Prostate gland (tissue), 2 donors: ENCODE measurements around the gene NAALADL2. TPM values are rescaled to one million over a fixed set of nuclear protein-coding genes. Genes with fewer than 3 reads are reported as not detected.
"Not testable (repeated sequence)": the region's sequence is repeated elsewhere in the genome, so short reads cannot be mapped to it uniquely, and the experiment has no call there.

Experiments used
- DNase-seq: peaks from one replicate; pipeline ENCODE4 v3.0.0-alpha.2; 2019; ENCODE audit warnings: low spot score
- H3K27ac ChIP-seq, 2 donors: fragments of 200-600 bp; sonication (generic); 2 replicates each; pipeline ENCODE4 v1.5.1; 2017 to 2019
- H3K27me3 ChIP-seq: fragments of 200-600 bp; sonication (generic); replicated peaks from 2 replicates; pipeline ENCODE4 v1.5.1; 2019; ENCODE audit not compliant: insufficient read depth
- H3K36me3 ChIP-seq, 2 donors: fragments of 200-600 bp; sonication (generic); 1 replicate in 1 of 2; 2 replicates in 1 of 2; pipeline versions ENCODE4 v1.5.1 to v1.8.1; 2017 to 2019
- H3K4me1 ChIP-seq: fragments of 200-600 bp; sonication (generic); replicated peaks from 2 replicates; pipeline ENCODE4 v1.5.1; 2019
- H3K4me3 ChIP-seq, 2 donors: fragments of 200-600 bp; sonication (generic); 2 replicates each; pipeline ENCODE4 v1.5.1; 2017 to 2019
- H3K9me3 ChIP-seq: fragments of 200-600 bp; sonication (generic); 2 replicates; pipeline ENCODE4 v1.5.1; 2017
- CTCF ChIP-seq, 4 experiments: fragments of 200-600 bp in 2 of 4; fragments of 450-650 bp in 2 of 4; sonication (generic) in 2 of 4; IDR thresholded peaks; 1 replicate in 3 of 4; 2 replicates in 1 of 4; pipeline ENCODE4 v1.5.1; 2016 to 2019; ENCODE audit warnings: antibody characterized with exemption in 4 of 4, mild to moderate bottlenecking in 2 of 4, moderate library complexity in 2 of 4
- POLR2A ChIP-seq: fragments of 450-650 bp; IDR thresholded peaks from one replicate; pipeline ENCODE4 v1.6.1; 2016; ENCODE audit warnings: antibody characterized with exemption, mild to moderate bottlenecking
- POLR2AphosphoS5 ChIP-seq: sonication (generic); formaldehyde crosslinking; IDR thresholded peaks from one replicate; pipeline ENCODE4 v1.6.1; 2017; ENCODE audit warnings: antibody characterized with exemption
- WGBS: methylation state at CpG from one replicate; pipeline ENCODE4 v1.1.5; 2018; 5-methylcytosine and 5-hydroxymethylcytosine counted together
- intact Hi-C: fragments of 100-400 bp; cut with DNase I; formaldehyde crosslinking; loops from one replicate; pipeline ENCODE4 v1.14.2; 2022
- total RNA-seq, 2 donors: library from RNA; depleted of rRNA; stranded (reverse); fragments of >200 nt; gene quantifications; one replicate each; pipeline ENCODE4 v1.1.0, GENCODE V29; 2016

Gene NAALADL2
- total RNA-seq, 2 donors from 2014 or later, result 12.2 to 20.2 TPM

- H3K36me3 ChIP-seq, result no peaks in the 10 kb centered on the region
- TF ChIP-seq POLR2A (no peak), POLR2AphosphoS5 (no peak), CTCF (IDR thresholded peaks at IDR 0.05) (no peak)
- 88% methylated on average over 2 of the region's 2 CpGs for WGBS
- no peak for DNase-seq
- H3K4me3 ChIP-seq, result no peak overlapping the region
- intact Hi-C loops, result no loop called here
- no peaks in the 10 kb centered on the region for H3K4me1 ChIP-seq
- no peaks in the 10 kb centered on the region for H3K9me3 ChIP-seq
- no peak overlapping the region for H3K27ac ChIP-seq
- H3K27me3 ChIP-seq, result no peaks in the 10 kb centered on the region
Observed at GRCh38 chr3:175421902-175422301, 562.8 kb downstream of the NAALADL2 start.

DNA sequence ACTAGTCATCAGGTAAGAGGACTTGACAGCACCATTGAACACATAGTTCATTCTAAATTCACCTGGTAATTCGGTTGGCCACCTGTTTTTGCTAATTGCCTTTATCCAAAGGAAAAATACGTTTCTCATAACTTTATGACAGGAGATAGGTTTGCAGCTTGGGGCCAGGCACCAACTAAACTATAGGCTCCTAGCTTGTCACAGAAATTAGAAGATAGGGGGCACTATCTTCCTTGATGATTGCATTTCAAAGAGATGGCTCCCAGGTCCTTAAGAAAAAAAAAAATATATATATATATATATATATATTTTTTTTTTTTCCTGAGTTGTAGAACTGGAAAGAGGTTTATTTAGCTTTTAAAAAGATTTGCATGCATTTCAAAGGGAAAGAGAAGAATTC, 563.6 kb downstream of the NAALADL2 start:
- Histone ChIP-seq H3K36me3 (no peaks in the 10 kb centered on the region), H3K27ac (no peak overlapping the region), H3K4me3 (no peak overlapping the region), H3K27me3 (no peaks in the 10 kb centered on the region), H3K4me1 (no peaks in the 10 kb centered on the region), H3K9me3 (no peaks in the 10 kb centered on the region)
- TF ChIP-seq CTCF (IDR thresholded peaks at IDR 0.05) (no peak), POLR2A (no peak), POLR2AphosphoS5 (no peak)
- WGBS, result 95% methylated on average over 2 of the region's 2 CpGs
- intact Hi-C loops, result no loop called here
- no peak for DNase-seq

DNA sequence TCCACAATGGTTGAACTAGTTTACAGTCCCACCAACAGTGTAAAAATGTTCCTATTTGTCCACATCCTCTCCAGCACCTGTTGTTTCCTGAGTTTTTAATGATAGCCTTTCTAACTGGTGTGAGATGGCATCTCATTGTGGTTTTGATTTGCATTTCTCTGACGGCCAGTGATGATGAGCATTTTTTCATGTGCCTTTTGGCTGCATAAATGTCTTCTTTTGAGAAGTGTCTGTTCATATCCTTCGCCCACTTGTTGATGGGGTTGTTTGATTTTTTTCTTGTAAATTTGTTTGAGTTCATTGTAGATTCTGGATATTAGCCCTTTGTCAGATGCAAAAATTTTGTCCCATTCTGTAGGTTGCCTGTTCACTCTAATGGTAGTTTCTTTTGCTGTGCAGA, 564.7 kb downstream of the NAALADL2 start:
- intact Hi-C loops, H3K4me3 ChIP-seq: not testable (repeated sequence)

GRCh38 chr3:175426805-175427204, 567.7 kb downstream of the NAALADL2 start:
- Histone ChIP-seq H3K4me1 (no peaks in the 10 kb centered on the region), H3K9me3 (no peaks in the 10 kb centered on the region), H3K4me3 (no peak overlapping the region), H3K27me3 (no peaks in the 10 kb centered on the region), H3K27ac (no peak overlapping the region), H3K36me3 (no peaks in the 10 kb centered on the region)
- WGBS, result 91% methylated on average over 5 of the region's 5 CpGs
- TF ChIP-seq POLR2A (no peak), POLR2AphosphoS5 (no peak), CTCF (IDR thresholded peaks at IDR 0.05) (no peak)
- intact Hi-C loops, result no loop called here
- DNase-seq, result no peak

More for the DNA sequence above, 564.7 kb downstream of the NAALADL2 start:
- H3K36me3 ChIP-seq, H3K27ac ChIP-seq, H3K9me3 ChIP-seq, H3K27me3 ChIP-seq, H3K4me1 ChIP-seq, DNase-seq: not testable (repeated sequence)
- 90% methylated on average over 2 of the region's 2 CpGs for WGBS

DNA sequence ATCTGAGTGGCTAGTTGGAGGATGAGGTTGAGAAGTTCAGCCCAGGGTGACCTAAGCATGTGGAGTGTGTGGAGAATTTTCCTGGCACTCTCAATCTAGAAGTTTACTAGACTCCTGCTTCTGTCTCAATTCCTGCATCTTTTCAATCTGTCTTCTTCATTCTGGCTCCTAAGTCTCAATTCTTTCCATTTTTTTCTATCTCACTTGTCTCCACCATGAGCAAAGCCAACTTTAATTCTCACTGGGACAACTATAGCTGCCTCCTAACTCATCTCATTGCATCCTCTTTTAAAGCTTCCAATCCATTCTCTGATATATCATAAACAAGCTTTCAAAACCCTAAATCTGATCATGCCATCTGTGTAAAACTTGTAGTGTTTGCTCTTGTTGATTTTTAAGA, 569.3 kb downstream of the NAALADL2 start:
- Histone ChIP-seq H3K4me3 (no peak overlapping the region), H3K4me1 (no peaks in the 10 kb centered on the region), H3K27me3 (no peaks in the 10 kb centered on the region), H3K27ac (no peak overlapping the region), H3K36me3 (no peaks in the 10 kb centered on the region), H3K9me3 (no peaks in the 10 kb centered on the region)
- no peak for DNase-seq
- TF ChIP-seq CTCF (IDR thresholded peaks at IDR 0.05), result no peak
- intact Hi-C loops, result no loop called here
